ENCODE measurements around the gene NEK1. TPM values are rescaled to one million over a fixed set of nuclear protein-coding genes. Genes with fewer than 3 reads are reported as not detected.

NEK1 gene
- total RNA-seq, 1 donor from 2014 or later = 13.0 TPM

- no peak for DNase-seq (ENCODE audit: low read depth, low spot score)
- Mint-ChIP-seq H3K9me3 (peaks cover 2% of the 10 kb centered on the region), H3K4me1 (peaks cover 19% of the 10 kb centered on the region), H3K36me3 (ENCODE audit: low read depth) (no peaks in the 10 kb centered on the region), H3K4me3 (no peak overlapping the region), H3K27me3 (ENCODE audit: low read depth) (no peaks in the 10 kb centered on the region), H3K27ac (ENCODE audit: unreplicated experiment) (no peak overlapping the region)
- no peak for TF ChIP-seq CTCF (conservative IDR thresholded peaks at IDR 0.05)
Measured at GRCh38 chr4:169346840-169347239, 265.5 kb downstream of the NEK1 start.

DNA sequence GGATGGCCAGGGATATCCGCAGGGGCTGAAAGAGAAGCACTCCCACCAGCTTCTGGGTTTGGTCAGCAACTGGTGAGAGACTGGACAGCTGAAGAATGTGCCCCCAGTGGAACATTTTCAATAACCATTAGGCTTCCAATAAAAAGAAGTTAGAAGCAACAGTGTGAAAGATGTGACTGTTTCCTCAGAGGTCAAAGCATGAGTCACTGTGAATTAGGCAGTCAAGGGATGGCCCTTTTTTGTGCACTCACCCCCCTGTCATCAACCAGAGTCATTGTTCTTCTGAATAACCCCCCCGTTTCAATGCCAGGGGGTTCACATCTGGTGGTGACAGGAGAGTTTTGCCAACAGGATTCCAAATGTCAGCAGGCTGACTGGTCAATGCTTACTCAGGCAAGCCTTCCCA, 267.1 kb downstream of the NEK1 start:
- no peak overlapping the region for H3K27ac Mint-ChIP-seq (ENCODE audit: unreplicated experiment)
- no peak for TF ChIP-seq CTCF (conservative IDR thresholded peaks at IDR 0.05)
- no peak overlapping the region for H3K4me3 Mint-ChIP-seq
- peaks cover 2% of the 10 kb centered on the region for H3K9me3 Mint-ChIP-seq
- H3K36me3 Mint-ChIP-seq (ENCODE audit: low read depth) = no peaks in the 10 kb centered on the region
- no peaks in the 10 kb centered on the region for H3K27me3 Mint-ChIP-seq (ENCODE audit: low read depth)
- DNase-seq (ENCODE audit: low read depth, low spot score) = no peak
- H3K4me1 Mint-ChIP-seq = peaks cover 15% of the 10 kb centered on the region

Other genes starting within 250 kb of the NEK1 start
- gene CLCN3, start 8.0 kb upstream of the NEK1 start, total RNA-seq = 37.6 and 38.0 TPM in 2 replicates
- 49.8 and 53.6 TPM in 2 replicates for gene HPF1, start 145.4 kb upstream of the NEK1 start, total RNA-seq